Measurements from ENCODE around the gene INCENP.

DNA sequence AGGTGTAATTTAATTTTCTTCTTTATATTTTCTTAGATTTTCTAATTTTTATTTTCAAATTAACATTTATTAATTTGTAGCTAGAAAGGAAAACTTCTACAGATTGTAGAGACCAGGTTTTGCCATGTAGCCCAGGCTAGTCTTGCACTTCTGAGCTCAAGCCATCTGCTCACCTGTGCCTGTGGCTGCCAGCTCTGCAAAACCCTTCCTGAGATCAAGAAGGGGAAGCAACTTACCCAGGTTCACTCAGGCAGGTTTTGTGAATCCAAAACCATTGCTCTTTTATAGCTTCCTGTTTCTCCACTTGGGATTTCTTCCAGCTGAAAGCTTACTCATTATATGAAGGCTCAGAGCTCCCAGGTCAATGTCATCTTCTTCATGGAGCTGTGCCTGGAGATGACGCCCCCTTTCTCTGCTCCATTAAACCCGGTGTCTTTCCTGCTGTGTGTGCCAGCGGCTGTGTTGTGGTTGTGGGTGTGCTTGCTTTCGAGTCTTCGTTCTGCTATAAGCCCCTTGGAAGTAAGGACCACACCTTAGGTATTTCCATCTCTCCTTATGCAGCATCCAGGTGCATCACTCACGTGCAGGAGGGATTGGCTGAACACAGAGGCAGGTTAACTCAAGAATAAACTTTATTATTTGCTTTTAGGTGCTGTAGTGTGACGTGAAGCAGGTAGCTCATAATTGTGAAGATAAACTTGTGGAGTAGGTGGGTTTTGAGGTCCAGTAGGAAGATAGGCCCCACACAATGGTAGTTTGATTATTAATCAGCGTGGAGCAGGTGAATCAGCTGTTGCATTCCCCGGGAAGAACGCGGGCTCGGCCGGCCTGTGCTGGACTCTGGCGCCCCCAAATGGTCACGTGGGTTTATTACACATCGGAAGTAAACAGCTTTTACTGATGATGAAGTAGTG lies 42.2 kb upstream of the INCENP start:
- TF ChIP-seq CTCF (IDR thresholded peaks at IDR 0.05), result peak; percentile 84 to 94 (median 89)
- no peak for TF ChIP-seq POLR2A (IDR thresholded peaks at IDR 0.05)
